HPDE6-E6E7 (cell line): ENCODE data around the gene CAVIN4.

Experiments
- DNase-seq: peaks from one replicate; pipeline ENCODE4 v3.0.0; 2011; ENCODE audit warnings: missing footprints; ENCODE audit errors: extremely low spot score

Gene CAVIN4

GRCh38 chr9:100590481-100590880, 12.6 kb downstream of the CAVIN4 start:
- DNase-seq = no peak

GRCh38 chr9:100591139-100591538, 13.3 kb downstream of the CAVIN4 start:
- DNase-seq = no peak

DNA sequence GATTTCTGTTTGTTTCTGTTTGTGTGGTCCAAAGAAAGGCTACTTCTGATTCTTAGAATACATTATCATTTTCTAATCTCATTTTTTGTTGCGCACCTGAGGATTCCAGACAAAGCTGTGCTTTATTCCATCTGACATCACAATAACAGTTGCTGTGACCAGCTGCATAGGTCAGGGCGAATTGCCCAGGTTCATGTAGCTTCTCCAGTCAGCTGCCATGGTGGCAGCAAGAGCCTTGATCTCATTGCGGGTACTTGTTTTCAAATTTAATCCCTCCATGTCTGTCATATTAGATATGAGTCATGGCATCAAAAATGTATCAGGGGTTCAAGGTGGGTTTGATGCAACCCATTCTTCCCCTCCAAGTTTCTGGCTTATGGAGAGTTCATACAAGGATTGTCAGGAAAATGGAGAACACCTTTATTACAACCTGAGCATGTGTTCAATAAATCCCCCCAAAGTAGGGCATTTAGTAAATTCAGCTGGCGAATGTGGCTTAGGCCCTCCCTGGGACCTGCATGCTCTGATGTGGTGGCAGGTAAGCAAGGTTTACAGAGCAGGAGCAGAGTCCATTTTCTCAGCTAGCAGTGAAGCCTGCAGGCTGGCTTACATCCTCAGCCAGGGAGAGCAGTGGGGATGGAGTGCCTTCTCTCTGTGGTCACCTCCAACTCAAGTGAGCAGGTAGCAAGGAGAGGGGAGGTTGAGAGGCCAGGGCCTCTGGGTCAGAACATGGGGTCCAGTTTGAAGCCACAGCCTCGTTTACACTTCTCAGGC, 13.9 kb downstream of the CAVIN4 start:
- no peak for DNase-seq

DNA sequence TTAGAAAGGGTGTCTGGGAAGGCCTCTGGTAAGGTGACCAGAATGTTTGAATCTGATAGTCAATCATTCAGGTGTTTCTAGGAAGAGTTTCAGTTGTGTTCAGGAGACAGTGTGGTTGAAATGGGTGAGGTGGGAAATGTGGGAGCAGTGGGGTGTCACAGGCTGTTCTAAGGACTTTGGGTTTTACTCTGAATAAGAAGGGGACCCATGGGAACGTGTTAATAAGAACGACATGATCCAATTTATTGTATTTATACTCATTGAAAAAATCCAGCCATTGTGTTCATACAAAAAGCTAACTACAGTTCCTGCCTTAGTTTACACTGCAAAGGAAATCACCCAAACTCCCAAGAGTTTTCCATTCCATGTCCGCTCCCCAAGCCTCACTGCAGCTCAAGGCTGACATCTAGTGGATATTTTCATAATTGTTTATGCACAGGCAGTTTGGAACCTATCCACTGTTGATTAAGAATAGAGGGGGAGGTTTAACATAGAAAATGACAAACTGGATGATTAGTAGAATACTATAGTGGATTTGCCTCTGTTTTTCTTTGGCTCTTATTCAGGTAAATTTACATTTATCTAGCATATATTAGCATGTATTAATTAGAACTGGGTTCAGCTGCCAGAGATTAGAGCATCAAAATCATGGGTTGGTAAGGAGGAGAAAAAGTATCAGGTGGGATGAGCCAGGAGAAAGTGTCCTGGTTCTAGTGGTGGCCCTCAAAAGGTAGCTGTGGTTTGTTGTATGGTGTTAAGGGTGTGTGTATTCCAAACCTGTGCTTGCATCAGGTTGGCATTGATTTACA, 17.7 kb downstream of the CAVIN4 start:
- peak; percentile 34 for DNase-seq

GRCh38 chr9:100597236-100597635, 19.4 kb downstream of the CAVIN4 start:
- no peak for DNase-seq

GRCh38 chr9:100598641-100599145, 20.8 kb downstream of the CAVIN4 start:
- DNase-seq = peak; percentile 66

- no peak for DNase-seq
Measured at GRCh38 chr9:100600521-100601079, 22.7 kb downstream of the CAVIN4 start.

DNA sequence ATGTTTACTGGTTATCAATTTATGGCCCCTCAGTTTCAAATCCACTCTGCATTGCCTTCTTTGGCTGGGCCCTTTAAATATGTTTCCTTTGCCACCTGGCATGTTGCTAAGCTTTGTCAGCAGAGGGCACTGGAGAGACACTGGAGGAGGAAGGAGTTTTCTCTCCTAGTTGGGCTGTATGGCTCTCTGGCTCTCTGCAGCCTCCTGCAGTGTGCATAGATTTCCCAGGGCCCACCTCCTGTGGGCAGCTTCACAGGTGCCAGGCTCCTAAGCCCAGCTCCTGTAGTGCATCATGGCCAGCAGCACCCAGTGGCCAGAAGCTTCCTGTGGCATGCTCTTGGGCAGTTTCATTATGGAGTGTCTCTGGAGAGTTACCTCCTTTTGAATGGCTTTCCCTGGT, 23.3 kb downstream of the CAVIN4 start:
- DNase-seq = peak; percentile 42

DNA sequence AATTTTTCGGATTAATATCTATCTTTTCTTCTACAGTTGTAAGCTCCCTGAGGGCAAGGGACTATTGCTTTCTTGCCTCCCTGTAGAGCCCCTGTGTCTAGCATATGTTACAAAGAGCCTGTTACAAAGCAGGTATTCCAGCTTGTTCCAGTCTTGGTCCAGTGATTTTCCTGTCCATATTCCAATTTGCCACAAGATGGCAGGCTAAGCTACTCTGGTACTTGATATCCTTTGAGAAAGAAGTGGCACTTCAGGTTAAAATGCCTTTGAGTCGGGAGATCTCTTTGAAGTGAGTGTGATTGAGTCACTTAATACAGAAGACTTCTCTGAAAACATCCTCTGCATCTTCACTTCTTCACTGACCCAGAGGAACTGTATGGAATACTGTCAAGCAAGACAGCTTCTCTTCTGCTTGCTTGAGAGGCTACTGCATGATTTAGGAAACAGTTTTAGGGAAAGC, 24.5 kb downstream of the CAVIN4 start:
- DNase-seq = peak; percentile 20

DNA sequence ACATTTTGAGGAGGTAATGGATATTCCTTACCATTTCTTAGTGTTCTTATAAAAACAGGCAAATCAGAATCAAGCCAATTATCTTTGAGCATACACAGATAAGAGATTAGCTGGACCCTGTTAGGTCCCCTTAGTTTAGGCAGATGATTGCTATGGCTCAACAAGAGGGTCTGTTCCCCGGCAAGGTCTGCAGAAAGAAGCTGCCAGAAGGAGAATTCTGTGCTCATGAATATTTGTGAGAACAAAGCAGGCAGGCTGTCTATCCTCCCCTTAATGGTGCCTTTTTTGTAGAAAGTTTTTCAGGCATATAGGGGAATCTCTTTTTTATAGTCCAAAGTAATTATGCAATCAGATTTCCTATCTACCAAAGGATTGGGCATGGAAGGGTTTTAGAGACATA, 27.5 kb downstream of the CAVIN4 start:
- no peak for DNase-seq

DNA sequence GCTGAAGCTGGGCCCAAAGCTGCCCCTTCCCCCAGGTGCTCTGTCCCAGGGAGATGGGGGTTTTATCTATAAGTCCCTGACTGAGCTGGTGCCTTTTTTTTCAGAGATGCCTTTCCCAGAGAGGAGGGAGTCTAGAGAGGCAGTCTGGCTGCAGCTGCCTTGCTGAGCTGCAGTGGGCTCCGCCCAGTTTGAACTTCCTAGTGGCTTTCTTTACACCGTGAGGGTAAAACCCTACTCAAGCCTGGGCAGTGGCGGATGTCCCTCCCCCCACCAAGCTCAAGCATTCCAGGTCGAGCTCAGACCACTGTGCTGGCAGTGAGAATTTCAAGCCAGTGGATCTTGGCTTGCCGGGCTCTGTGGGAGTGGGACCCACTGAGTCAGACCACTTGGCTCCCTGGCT, 41.3 kb downstream of the CAVIN4 start:
- no peak for DNase-seq

DNA sequence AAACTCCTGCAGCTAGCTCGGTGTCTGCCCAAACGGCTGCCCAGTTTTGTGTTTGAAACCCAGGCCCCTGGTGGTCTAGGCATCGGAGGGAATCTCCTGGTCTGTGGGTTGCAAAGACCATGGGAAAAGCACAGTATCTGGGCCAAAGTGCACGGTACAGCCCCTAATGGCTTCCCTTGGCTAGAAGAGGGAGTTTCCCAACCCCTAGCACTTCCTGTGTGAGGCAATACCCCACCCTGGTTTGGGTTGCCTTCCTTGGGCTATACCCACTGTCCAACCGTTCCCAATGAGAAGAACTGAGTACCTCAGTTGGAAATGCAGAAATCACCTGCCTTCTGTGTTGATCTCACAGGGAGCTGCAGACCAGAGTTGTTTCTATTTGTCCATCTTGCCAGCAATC, 41.8 kb downstream of the CAVIN4 start:
- DNase-seq = no peak

GRCh38 chr9:100623969-100624368, 46.1 kb downstream of the CAVIN4 start:
- DNase-seq = no peak

GRCh38 chr9:100626949-100627348, 49.1 kb downstream of the CAVIN4 start:
- DNase-seq = no peak

DNA sequence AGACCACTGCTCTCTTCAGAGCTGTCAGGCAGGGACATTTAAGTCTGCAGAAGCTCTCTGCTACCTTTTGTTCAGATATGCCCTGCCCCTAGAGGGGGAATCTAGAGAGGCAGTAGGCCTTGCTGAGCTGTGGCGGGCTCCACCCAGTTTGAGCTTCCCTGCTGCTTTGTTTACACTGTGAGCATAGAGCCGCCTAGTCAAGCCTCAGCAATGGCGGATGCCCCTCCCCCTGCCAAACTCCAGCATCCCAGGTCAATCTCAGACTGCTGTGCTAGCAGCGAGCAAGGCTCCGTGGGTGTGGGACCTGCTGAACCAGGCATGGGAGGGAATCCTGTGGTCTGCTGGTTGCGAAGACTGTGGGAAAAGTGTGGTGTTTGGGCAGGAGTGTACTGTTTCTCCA, 59.9 kb downstream of the CAVIN4 start:
- DNase-seq = no peak
